NCI-H1417 (cell line): ENCODE measurements around the gene ACOT7.

Experiments
- DNase-seq, 3 experiments: peaks; one replicate each; lab custom pipeline; 2025; lab: John Stamatoyannopoulos, UW

ACOT7 gene

DNA sequence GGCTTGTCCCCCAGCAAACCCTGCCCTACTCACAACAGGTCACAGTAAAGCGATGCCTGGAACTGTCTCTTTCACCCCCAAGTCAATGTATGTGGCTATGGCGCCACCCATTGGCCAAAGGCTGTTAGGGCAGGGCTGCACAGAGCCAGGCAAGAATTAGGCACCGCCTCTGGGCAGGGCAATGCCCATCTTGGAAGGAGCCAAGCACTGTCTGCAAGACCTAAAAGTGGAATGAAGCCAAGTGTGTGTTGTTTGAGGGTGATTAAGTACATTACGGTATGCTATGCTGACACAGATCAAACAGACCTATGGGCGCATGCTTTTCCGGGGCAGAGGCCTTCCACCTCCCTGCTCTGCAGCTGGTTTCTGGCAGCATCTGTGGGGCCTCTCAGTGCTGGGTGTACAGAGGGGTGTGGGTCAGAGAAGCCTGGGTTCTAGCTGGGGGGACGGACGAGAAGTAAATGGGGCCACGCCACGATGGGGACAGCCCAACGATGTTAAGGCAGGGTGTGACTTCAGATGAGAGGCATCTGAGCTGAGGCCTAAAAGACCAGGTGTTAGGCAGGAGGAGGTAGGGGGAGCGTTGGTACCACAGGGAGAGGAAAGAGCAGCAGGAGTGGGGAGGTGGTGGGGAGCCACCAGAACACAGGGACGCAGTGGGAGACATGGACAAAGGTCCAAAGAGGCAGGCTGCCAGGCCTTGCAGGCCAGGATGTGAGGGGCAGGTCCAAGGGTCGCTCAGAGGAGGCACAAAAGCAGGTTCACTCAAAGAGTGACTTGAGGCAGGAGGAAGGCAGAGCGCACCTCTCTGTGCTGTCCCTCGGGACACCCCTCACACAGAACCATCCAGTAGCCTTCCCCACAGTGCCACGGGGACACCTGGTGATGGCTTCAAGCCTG is 49.8 kb downstream of the ACOT7 start:
- peak; percentile 33 to 74 (median 58) for DNase-seq

DNA sequence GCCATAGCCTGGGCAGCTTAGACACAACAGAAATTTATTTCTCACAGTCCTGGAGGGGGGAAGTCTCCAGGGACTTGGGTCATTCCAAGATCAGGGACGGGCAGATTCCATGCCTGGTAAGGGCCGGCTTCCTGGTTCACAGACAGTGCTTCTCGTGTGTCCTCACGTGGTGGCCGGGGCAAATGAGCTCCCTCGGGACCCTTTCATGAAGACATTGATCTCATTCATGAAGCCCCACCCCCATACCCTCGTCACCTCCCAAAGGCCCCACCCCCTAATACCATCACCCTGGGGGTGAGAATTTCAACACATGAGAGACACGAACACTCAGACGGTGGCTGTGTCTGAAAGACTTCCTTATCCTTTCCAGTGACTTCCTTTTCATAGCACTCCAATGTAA is 51.5 kb downstream of the ACOT7 start:
- DNase-seq: no peak

DNA sequence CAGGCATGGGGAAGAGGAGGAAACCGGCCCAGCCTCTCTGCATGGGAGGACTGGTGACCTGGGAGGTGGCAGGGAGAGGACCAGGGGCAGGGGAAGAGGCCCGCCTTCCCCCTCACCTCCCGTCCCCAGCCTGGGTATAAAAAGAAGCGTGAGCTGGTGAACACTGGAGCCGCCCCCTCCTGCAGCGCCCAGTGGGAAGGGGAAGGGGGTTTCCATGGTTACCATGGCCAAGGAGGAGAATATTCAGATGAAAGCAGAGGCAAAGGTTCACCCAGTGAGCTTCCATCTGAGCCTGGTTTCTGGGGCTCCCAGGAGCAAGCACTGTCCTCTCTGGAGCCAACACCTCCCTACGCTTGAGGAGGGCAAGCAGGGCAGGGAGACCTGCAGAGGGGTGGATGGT is 54.9 kb downstream of the ACOT7 start:
- peak in 2 of 3 experiments; percentile 27 to 67 for DNase-seq

DNA sequence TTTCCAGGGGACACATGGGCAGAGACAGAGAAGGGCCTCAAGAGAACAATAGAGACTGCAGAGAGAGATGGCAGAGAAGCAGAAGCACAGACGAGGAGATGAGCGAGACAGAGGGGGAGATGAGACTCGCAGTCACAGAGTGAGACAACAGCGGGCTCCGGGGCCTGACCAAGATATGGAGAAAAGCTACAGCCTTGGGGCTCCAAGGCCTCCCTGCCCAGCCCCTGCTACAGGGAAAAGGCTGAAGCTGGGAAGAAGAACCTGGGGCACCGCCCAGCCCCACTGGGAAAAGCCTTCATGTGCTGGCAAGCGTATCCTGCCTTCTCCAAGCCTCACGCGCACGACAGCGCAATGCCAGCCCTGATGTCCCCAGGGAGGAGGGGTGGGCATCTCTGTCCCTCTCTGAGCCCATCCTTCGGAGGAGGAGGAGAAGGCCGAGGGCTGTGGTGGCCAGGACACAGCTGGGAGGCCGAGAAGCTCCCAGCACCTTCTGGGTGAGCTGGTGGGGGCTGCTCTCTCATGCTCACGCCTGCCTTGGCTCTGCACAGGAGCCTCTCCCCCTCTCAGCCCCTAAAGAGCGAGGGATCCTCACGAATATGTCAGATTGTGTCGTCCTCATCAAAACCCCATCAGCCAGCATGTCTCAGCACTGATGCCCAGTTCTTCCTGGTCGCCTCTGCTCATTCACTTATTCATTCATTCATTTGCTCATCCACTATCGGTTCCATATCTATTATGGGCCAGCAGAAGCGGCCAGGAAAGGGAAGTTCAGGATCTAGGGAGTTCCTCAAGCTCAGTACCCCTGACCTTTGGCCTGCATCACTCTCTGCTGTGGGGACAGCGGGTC is 56.6 kb downstream of the ACOT7 start:
- DNase-seq: peak in 1 of 3 experiments; percentile 9

DNA sequence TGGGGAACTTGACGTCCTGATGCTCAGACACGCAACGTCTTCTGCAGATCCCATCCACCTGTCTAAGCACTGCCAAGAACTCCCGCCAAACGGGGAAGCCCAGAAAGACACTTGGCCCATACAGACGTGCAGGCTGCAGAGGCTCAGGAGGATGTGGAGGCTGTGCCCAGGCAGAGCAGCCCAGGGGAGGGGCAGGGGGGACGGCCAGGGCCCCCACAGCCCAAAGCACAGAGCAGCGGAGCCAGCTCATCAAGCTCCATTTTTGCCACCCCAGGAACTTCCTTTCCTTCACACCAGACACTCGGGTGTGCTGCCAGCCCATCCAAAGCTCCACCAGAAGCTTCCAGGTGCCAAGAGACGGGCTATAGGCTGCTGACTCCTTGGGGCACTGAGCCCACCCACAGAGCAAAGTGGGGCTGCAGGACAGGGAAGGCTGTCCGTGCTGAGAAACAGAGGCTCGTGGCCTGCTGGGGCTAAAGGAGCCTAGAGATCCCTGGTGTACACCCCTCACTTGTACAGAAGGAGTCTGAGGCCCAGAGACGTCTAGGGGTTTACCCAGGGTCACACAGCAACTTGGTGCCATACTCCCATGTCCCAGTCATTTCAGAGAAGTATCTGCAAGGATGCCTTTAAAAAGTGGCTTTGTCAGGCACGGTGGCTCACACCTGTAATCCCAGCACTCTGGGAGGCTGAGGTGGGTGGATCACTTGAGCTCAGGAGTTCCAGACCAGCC is 59.1 kb downstream of the ACOT7 start:
- DNase-seq: no peak

DNA sequence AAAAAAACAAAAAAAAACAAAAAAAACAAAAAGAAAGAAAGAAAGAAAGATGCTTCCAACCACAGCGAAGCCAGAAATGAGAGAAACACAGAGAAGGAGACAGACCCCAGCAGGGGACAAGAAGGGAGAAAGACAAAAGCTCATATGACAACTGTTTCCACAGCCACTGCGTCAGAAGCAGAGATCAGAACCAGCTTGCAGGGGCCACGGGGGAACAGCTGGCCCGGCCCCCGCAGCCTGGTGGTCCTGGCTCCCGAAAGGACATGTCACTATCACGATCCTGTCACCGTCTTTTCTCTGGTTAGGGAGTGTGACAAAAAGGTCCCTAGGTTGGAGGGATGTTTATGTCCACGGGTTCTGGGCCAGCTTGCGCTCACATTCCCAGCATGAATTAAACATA is 60.7 kb downstream of the ACOT7 start:
- no peak for DNase-seq

DNA sequence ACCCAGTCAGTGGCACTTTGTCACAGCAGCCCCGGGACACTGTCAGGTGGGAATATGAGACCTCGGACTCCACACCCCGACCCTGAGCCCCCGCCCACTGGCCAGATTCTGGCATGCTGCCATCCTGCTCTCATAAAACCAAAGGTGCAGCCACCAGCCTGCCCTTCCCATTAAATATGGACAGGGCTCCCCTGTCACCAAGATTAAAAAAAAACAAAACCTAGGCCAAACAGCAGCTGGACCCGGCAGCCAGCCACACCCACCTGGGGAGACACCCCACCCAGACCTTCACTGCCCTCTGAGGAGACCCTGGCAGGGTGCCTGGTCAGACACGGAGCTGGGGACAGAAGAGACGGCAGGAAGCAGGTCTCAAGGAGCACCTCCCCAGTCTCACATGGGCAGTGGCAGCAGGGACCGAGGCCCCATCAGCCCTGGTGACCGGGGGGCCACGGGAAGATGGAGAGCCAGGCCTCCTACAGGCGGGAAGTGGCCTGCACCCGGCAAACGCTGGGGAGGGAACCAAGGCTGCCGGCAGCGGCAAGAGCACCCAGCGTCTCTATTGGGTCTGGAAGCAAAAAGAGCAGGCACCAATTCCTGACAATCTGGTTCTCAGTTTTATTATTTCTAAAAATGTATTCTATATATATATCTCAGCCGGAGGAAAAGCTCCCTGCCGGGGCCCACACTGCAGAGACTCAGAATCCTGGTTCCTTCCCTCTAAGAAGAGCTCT is 61.9 kb downstream of the ACOT7 start:
- DNase-seq: no peak

DNA sequence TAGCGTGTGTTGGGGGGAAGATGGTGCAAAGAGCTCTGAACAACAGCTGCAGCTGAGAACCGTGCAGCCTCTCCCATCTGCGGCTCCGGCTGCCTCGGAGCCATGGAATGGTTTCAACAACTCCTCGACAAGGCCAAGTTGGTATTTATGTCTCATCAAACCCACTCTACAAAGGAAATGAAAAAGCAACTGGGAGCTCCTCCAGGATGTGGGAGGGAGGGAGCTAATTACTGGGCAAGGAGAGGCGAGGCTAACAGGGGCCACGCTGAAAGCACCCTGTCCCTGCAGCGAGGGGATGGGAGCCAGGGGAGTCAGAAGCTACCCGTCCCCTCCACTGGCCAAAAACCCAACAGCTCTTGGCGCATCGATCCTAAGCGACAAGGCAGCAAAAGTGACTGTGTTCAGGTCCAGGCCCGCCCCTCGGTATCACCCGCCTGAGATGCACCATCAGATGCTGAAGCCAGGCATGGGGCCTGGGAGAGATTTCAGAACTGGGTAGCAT is 63.1 kb downstream of the ACOT7 start:
- DNase-seq: no peak

DNA sequence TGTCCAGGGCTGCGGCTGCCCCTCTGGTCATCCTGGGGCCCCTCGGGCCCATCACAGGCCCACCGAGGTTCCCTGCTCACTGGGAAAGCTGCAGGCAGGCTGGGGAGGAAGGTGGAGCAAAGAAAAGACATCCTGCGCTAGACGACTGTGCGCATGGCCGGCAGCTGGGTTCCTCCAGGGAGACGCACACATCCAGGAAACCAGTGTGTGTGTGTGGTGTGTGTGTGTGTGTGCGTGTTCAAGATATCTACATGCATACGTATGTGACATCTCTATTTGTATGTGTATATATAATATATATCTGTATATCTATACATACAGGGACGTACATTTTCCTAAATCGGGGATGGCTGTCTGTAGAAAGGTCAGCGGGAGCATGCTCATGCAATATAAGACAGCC is 63.7 kb downstream of the ACOT7 start:
- DNase-seq: no peak

DNA sequence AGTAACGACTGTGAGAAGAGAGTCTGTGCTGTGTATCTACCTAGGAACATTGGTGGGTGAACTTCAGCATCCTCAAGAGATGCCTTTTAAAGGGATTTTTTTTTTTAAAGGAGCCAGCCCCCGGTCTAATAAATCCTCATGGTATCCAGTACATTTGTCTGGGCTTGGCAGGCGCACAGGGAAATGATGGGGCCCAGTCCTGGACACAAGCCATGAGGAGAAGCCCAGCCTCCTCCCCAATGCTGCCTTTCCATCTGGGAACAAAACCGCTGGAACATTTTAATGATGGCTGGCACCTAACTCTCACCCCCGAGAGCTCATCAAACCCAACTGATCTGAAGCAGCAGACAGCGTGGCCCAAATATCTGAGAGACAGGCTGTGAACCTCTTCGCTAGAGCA is 64.2 kb downstream of the ACOT7 start:
- DNase-seq: no peak

DNA sequence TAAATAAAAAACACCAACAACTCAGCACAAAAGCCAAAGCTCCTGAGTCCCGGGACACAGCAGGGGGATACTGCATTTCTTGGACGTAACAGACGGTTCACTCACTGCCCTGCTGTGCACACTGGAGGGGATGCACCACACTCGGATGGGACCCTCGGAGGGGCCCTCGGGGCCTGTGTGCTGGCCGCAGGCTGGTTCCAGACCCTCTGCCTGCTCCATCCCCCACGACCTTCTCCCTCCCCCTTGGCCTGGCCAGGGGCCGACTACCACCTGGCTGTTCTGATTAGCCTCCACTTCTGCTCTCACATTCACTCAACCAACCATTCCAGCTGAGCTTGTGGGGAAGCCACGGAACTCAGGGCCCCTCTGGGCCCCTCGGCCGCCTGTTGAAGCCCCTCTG is 64.9 kb downstream of the ACOT7 start:
- DNase-seq: no peak

DNA sequence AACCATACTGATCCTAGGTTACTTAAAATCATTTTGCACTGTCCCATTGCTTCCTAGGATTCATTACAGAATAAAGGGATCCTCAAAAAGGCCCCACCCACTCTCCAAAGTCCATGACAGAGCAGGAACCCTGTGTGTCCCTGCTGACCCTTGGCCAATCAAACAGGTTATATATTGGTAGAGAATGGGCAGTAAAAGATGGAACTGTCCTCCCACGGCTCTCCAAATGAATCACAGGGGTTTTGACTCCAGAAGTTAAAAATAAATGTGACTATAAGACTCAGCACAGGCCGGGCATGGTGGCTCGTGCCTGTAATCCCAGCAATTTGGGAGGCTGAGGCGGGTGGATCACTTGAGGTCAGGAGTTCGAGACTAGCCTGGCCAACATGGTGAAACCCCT is 65.5 kb downstream of the ACOT7 start:
- DNase-seq: no peak

DNA sequence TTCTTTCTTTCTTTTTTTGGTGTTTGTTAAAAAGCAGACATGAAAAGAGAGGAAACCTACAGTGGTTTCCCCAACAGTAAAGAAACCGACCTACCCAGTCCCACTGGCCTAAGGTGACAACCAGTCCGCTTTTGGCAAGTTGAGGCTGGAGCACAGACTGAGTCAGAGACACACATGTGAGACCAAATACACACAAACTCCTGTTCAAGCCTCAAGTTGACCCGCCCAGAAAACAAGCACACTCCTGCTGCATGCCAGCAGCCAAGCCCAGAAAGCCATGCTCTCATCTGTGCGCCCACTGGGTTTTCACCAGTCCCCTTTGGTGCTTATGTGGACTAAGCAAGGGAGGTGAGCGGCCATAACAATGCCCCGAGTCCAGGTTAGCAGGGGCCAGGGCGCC is 68.1 kb downstream of the ACOT7 start:
- no peak for DNase-seq

DNA sequence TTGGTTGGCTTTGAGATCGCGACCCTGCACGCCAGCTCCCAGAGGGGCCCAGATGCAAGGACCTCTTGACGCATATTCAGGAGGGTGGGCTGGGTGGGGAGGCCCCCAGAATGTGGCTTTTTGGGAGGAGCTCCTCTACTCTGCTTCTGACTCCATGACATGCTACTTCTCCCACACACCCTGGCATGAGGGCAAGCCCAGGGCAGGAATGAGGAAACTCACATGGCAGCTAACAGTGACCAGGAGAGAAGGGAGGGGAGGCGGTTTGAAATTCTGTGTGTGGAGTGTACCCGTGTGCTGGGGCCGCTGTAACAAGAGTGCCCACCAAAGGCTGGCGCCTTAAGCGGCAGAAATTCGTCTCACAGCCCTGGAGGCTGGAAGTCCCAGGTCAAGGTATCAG is 71.4 kb downstream of the ACOT7 start:
- no peak for DNase-seq

DNA sequence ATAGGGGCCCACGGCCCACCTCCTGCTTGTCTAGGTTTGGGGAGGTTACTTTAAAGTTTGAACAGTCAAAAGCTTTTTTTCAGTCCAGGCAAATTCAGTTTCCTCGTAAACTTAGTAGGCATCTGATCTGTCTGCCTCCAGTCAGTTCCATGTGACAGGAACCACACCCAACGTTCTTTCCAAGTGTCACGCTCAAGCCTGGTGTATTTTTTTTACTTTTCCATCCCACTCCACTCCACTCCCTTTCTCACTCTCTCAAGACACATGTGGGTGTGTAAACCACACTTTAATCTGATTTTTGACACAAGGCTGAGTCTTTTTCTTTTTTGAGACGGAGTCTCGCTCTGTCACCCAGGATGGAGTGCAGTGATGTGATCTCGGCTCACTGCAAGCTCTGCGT is 72.4 kb downstream of the ACOT7 start:
- DNase-seq: no peak

DNA sequence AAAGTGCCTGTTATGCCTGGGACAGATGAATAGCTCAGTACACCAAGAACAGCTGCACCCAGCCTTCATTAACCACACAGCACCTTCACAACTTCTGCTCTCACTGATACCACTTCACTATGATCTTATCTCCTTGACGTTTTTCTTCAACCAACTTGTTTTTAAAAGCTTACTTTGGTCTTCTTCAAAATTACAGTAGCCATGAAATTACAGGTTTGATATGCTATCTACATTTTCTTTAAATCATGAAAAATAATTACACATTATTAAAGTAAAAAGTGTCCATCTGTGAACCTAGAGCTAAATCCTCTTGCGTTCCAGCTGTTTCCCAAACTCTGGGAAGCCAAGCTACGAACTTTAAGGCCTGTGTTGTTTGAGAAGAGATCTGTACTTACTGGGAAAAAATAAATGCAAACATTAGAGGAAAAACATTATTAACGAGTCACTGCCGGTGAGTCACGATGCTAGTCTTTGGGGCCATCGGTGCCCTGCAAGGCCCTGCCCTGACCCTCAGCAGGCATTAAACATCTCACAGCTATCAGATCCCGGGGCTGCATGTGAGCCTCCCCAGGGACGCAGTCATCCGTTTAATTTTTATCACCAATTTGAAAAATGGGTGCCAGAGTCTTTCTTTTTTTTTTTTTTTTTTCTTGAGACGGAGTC is 76.3 kb downstream of the ACOT7 start:
- DNase-seq: no peak

DNA sequence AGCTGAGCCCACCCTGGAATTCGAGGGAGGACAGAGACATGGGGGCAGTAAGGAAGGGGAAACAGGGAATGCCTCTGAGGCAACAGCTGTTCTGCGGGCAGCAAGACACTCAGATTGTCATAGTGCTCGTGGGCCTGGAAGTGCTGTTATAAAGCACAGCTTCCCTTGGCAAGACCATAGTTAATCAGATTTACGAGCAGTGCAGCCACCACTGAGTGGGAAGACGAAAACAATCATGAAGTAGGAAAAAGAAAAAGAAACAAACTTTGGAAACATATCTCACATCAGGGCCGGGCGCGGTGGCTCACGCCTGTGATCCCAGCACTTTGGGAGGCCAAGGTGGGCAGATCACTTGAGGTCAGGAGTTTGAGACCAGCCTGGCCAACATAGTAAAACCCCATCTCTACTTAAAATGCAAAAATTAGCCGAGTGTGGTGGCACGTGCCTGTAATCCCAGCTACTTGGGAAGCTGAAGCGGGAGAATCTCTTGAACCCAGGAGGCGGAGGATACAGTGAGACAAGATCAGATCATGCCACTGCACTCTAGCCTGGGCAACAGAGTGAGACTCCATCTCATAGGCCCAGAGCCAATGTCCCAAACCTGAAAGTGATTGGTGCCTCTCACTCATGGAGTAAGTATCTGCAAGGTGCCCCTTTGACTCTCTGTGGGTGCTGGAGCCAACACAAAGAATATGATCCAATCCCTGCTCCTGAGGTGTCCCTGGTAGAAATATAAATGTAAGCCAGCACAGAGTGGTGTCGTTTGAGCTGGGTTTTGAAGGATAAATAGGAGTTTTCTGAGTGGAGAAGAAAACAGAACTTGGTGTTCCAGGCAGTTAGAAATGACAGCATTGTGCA is 77.1 kb downstream of the ACOT7 start:
- DNase-seq: no peak

DNA sequence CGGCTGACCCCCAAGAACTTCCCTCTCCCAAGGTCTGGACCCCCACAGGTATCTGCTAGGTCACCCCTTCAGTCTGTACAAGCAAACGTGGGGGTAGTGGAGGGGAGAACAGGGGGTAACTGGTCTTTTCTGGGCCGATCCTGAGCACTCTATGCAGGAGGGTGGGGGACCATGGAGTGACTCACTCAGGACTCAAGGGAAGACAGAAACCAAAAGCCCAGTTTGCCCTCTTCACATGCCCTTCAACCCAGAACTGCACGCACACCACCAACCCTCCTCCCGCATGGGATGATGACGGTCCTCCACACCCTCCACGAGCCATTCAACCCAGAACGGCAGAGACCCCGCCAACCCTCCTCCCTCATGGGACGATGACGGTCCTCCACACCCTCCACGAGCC is 79.1 kb downstream of the ACOT7 start:
- DNase-seq: no peak

DNA sequence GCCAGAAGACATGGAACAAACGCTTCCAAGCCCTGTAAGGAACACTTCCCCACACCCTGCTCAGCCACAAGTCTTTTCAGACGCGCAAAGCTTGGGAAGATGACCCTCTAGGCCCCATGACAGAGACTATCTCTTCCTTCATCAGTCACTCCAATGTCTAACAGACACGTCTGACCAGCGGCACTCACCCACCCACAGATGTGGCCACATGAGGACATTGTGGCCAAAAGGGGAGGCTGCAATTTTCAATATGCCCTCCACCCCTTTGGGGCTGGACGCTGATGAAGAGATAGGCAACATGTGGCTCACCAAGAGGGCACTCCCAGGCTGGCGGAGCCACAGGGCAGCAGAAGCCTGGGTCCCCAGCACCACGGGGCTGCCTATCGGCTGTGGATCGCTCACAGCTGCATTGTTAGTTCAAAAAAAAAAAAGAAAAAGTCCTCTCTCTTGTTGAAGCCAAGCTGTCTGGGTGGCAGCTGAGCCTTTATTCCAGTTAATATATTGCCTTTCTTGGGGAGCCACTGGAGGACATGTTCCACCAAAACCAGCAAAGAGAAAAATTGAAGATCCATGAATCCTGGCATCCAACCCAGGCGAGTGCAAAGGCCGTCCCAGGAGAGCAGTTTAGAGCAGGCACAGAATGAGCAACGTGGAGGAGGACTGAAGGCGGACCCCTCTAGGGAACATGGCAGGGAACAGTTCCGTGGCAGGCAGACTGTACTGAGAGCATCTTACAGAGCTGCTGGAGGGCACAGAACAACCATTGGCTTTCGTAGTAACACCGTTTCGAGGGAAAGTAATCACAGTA is 80.0 kb downstream of the ACOT7 start:
- no peak for DNase-seq
